SU-DHL-6 (cell line): Measurements from ENCODE around the gene LCP1.

ENCODE experiments used
- H2AFZ ChIP-seq: fragments of 200-600 bp; sonication (generic); 2 replicates; pipeline ENCODE4 v1.6.1; 2014; ENCODE audit warnings: low read depth, mild to moderate bottlenecking, moderate library complexity, mixed read lengths, antibody characterized with exemption, low read length; ENCODE audit not compliant: severe bottlenecking
- H3F3A ChIP-seq: fragments of 200-600 bp; shearing (Covaris generic); 2 replicates; pipeline ENCODE4 v1.6.0; 2016; ENCODE audit warnings: antibody characterized with exemption, mild to moderate bottlenecking; ENCODE audit not compliant: insufficient read depth
- H3K27ac ChIP-seq: fragments of 200-600 bp; sonication (generic); 2 replicates; pipeline ENCODE4 v1.5.1; 2016; ENCODE audit warnings: low read depth, mild to moderate bottlenecking, low read length, moderate library complexity, mixed read lengths
- H3K27me3 ChIP-seq: fragments of 200-600 bp; sonication (generic), shearing (Covaris generic); 2 replicates; pipeline ENCODE4 v1.6.0; 2014; ENCODE audit warnings: mild to moderate bottlenecking, low read length
- H3K36me3 ChIP-seq: fragments of 200-600 bp; sonication (generic); 2 replicates; pipeline ENCODE4 v1.6.1; 2014; ENCODE audit warnings: mild to moderate bottlenecking, low read length, mixed read lengths
- H3K4me2 ChIP-seq: fragments of 300-600, 200-600 bp; shearing (Covaris generic), sonication (generic); 2 replicates; pipeline ENCODE4 v1.6.0; 2014; ENCODE audit warnings: low read length, low read depth, mild to moderate bottlenecking; ENCODE audit not compliant: poor library complexity, severe bottlenecking
- H3K4me3 ChIP-seq: fragments of 200-600 bp; sonication (generic); 2 replicates; pipeline ENCODE4 v1.5.1; 2014; ENCODE audit warnings: antibody characterized with exemption, low read length, mild to moderate bottlenecking, mixed read lengths; ENCODE audit not compliant: insufficient read depth, poor library complexity, severe bottlenecking
- H3K79me2 ChIP-seq: fragments of 200-600 bp; sonication (generic); 2 replicates; pipeline ENCODE4 v1.6.1; 2014; ENCODE audit warnings: mild to moderate bottlenecking, low read length, moderate library complexity; ENCODE audit not compliant: insufficient read depth
- H3K9ac ChIP-seq: fragments of 200-600 bp; sonication (generic); 2 replicates; pipeline ENCODE4 v1.7.0; 2014; ENCODE audit warnings: mild to moderate bottlenecking, low read length
- H3K9me2 ChIP-seq: fragments of 200-600 bp; sonication (generic); replicated peaks from 2 replicates; pipeline ENCODE4 v1.6.1; 2014; ENCODE audit warnings: low read length; ENCODE audit not compliant: insufficient read depth
- H3K9me3 ChIP-seq: fragments of 200-600 bp; sonication (generic); 2 replicates; pipeline ENCODE4 v1.6.1; 2014; ENCODE audit warnings: low read length, mixed read lengths; ENCODE audit not compliant: insufficient read depth
- H4K20me1 ChIP-seq: fragments of 200-600 bp; sonication (generic); 2 replicates; pipeline ENCODE4 v1.6.1; 2014; ENCODE audit warnings: low read depth, mild to moderate bottlenecking, antibody characterized with exemption, low read length, moderate library complexity, mixed read lengths
- EZH2phosphoT487 ChIP-seq: fragments of 200-600 bp; sonication (generic), shearing (Covaris generic); conservative IDR thresholded peaks from 2 replicates; pipeline ENCODE4 v1.6.1; 2018; ENCODE audit warnings: mild to moderate bottlenecking, antibody characterized with exemption, low read length, moderate library complexity, mixed read lengths
- TF ChIP-seq, protein P1 (sequence below): fragments of 200-600 bp; sonication (generic); IDR thresholded peaks from one replicate; pipeline ENCODE4 v1.5.1; 2017; ENCODE audit warnings: antibody characterized with exemption, mild to moderate bottlenecking, low read length, moderate library complexity; ENCODE audit not compliant: insufficient read depth, poor library complexity, severe bottlenecking

LCP1 gene

DNA sequence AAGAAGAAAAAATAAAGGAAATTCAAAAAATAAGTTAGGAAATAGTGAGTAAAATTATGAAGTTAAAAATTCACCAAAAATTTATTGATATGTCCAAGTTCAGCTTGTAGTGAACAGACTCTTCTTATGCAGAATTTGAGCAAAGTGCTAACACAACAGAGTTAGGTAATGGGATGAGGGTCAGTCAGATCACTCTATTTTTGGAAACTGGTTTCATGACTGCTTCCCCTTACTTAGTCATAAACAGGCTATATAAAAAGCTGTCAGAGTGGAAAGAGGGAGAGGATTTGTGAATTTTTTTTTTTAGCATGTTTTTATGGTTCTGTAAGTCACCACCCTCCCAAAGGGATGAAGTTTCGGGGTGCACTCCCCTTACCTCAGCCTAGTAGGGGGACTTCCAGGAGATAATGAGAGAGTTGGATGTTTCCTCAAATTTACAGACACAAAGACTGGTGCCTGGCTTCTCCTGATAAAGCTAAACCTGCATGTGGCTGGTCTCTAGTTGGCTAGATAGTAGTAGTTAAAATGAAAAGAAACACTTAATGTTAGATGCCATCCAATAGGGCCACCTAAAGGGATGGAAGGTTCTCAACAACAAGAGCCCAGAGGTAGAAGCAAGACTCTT is 81.7 kb downstream of the LCP1 start:
- no peaks in the 10 kb centered on the region for H3K9me2 ChIP-seq
- H3K4me3 ChIP-seq = no peak overlapping the region
- no peak overlapping the region for H3K27ac ChIP-seq
- H3K27me3 ChIP-seq = no peaks in the 10 kb centered on the region
- H3K4me2 ChIP-seq = no peak overlapping the region
- no peaks in the 10 kb centered on the region for H3K36me3 ChIP-seq
- no peak overlapping the region for H2AFZ ChIP-seq
- H3K9me3 ChIP-seq = no peaks in the 10 kb centered on the region
- H3K79me2 ChIP-seq = no peaks in the 10 kb centered on the region
- no peaks in the 10 kb centered on the region for H3F3A ChIP-seq
- no peak overlapping the region for H3K9ac ChIP-seq
- no peaks in the 10 kb centered on the region for H4K20me1 ChIP-seq
- TF ChIP-seq EZH2phosphoT487 = no peak
- TF ChIP-seq, protein P1, sequence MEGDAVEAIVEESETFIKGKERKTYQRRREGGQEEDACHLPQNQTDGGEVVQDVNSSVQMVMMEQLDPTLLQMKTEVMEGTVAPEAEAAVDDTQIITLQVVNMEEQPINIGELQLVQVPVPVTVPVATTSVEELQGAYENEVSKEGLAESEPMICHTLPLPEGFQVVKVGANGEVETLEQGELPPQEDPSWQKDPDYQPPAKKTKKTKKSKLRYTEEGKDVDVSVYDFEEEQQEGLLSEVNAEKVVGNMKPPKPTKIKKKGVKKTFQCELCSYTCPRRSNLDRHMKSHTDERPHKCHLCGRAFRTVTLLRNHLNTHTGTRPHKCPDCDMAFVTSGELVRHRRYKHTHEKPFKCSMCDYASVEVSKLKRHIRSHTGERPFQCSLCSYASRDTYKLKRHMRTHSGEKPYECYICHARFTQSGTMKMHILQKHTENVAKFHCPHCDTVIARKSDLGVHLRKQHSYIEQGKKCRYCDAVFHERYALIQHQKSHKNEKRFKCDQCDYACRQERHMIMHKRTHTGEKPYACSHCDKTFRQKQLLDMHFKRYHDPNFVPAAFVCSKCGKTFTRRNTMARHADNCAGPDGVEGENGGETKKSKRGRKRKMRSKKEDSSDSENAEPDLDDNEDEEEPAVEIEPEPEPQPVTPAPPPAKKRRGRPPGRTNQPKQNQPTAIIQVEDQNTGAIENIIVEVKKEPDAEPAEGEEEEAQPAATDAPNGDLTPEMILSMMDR = no peak

DNA sequence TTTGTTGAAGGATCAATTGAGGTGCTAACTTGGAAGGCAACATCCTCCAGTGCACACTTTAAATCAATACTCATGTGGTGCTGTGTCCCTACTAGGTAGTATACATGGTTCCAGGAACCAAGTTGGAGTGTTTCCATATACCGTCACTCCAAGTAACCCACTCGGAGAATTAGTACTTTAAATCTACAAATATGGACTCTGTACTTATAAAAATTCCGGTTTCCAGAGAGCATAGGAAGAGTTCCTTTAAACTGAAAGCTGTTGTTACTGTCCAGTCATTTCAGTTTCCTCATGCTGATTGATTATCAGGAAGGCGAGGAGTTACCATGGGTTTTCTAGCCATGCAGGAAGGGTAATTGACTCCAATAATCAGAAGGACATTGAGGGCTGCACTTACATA is 84.3 kb downstream of the LCP1 start:
- Histone ChIP-seq H3K36me3 (no peaks in the 10 kb centered on the region), H2AFZ (no peak overlapping the region), H3K4me3 (no peak overlapping the region), H3K4me2 (no peak overlapping the region), H3K79me2 (no peaks in the 10 kb centered on the region), H3K9me3 (no peaks in the 10 kb centered on the region), H4K20me1 (no peaks in the 10 kb centered on the region), H3K27me3 (no peaks in the 10 kb centered on the region), H3K9me2 (no peaks in the 10 kb centered on the region), H3F3A (no peaks in the 10 kb centered on the region), H3K27ac (no peak overlapping the region), H3K9ac (no peak overlapping the region)
- TF ChIP-seq EZH2phosphoT487 = no peak
- TF ChIP-seq, protein P1 = no peak

DNA sequence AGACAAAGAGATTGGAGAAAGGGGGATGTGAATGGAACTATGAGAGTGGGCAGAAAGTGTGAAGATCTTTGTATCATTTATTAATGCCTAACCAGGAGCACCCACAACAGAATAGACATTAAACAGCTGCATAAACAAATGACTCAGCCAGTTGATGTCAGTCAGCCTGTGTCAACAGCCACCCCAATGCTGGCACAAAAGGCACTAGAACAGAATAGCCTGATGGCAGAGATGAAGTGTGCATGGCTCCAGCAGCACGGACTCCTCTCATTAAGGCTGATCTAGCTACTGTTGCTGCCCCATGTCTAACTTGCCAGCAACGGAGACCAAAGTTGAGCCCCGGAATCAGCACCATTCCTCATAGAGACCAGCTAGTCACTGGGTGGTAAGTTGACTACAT is 85.0 kb downstream of the LCP1 start:
- Histone ChIP-seq H2AFZ (no peak overlapping the region), H3K4me2 (no peak overlapping the region), H3K36me3 (no peaks in the 10 kb centered on the region), H3K27me3 (no peaks in the 10 kb centered on the region), H3K27ac (no peak overlapping the region), H4K20me1 (no peaks in the 10 kb centered on the region), H3K9ac (no peak overlapping the region), H3K4me3 (no peak overlapping the region), H3F3A (no peaks in the 10 kb centered on the region), H3K9me2 (no peaks in the 10 kb centered on the region), H3K9me3 (no peaks in the 10 kb centered on the region), H3K79me2 (no peaks in the 10 kb centered on the region)
- TF ChIP-seq, protein P1 = no peak
- TF ChIP-seq EZH2phosphoT487 = no peak
